GM12878 (cell line): ENCODE measurements around the gene ZDHHC7. TPM values are rescaled to one million over a fixed set of nuclear protein-coding genes. Genes with fewer than 3 reads are reported as not detected.

Source experiments
- ATAC-seq: fragments of 200-7000 bp; cut with Tn5 transposase; 3 replicates; pipeline ENCODE4 v1.9.1; 2020; ENCODE audit warnings: mild to moderate bottlenecking, moderate library complexity
- BruUV-seq: library from RNA; stranded (reverse); fragments of 400-500 nt; replicated peaks from 2 replicates; lab custom pipeline; 2021; lab: Mats Ljungman, UMichigan
- CTCF ChIA-PET: fragments of 300-600 bp; sonication (Branson Sonifier 250); formaldehyde crosslinking; extraction: SDS; loops from one replicate; lab custom pipeline; 2021; ENCODE audit warnings: inconsistent platforms; lab: Yijun Ruan, JAX
- POLR2A ChIA-PET: fragments of 350-600 bp; formaldehyde crosslinking; extraction: SDS; loops from one replicate; lab custom pipeline; 2021; ENCODE audit warnings: inconsistent platforms; lab: Charles Lee
- RAD21 ChIA-PET: fragments of 300-600 bp; sonication (Branson Sonifier 250); formaldehyde crosslinking; loops from one replicate; lab custom pipeline; 2023; ENCODE audit warnings: antibody characterized with exemption; ENCODE audit not compliant: unreplicated experiment; lab: Charles Lee
- SMC1A ChIA-PET: fragments of 300-600 bp; sonication (Branson Sonifier 250); formaldehyde crosslinking; loops from one replicate; lab custom pipeline; 2023; ENCODE audit not compliant: unreplicated experiment, uncharacterized antibody; lab: Charles Lee
- DNase-seq: peaks from one replicate; pipeline ENCODE4 v3.0.0-alpha.2; 2011; ENCODE audit warnings: low read depth, low spot score
- FAIRE-seq: peaks from 3 replicates; lab custom pipeline; 2011; peaks lifted over from hg19 to GRCh38; lab: Jason Lieb, UNC
- H2AFZ ChIP-seq: 2 replicates; pipeline ENCODE4 v1.6.0; 2011; ENCODE audit warnings: low read depth, low read length, control low read depth; ENCODE audit not compliant: control insufficient read depth
- H3K27ac ChIP-seq: 2 replicates; pipeline ENCODE4 v1.5.1; 2011; ENCODE audit warnings: control low read depth; ENCODE audit not compliant: control insufficient read depth, insufficient read depth
- H3K27me3 ChIP-seq, 2 experiments: replicated peaks in 1 of 2; 2 replicates each; pipeline versions ENCODE4 v1.6.0 to v1.6.1; 2011; ENCODE audit warnings: low read length in 1 of 2; ENCODE audit not compliant: control insufficient read depth in 2 of 2, insufficient read depth in 2 of 2
- H3K36me3 ChIP-seq, 2 experiments: 2 replicates each; pipeline ENCODE4 v1.5.1; 2011; ENCODE audit warnings: low read length in 1 of 2; ENCODE audit not compliant: control insufficient read depth in 2 of 2, insufficient read depth in 2 of 2
- H3K4me1 ChIP-seq: 2 replicates; pipeline ENCODE4 v1.6.1; 2011; ENCODE audit warnings: mild to moderate bottlenecking, low read length, moderate library complexity, mixed read lengths; ENCODE audit not compliant: control insufficient read depth, insufficient read depth
- H3K4me2 ChIP-seq: 2 replicates; pipeline ENCODE4 v1.6.0; 2011; ENCODE audit warnings: control low read depth; ENCODE audit not compliant: control insufficient read depth, insufficient read depth
- H3K4me3 ChIP-seq: fragments of 200-600 bp; sonication (generic); 2 replicates; pipeline ENCODE4 v1.5.1; 2016
- H3K79me2 ChIP-seq: 2 replicates; pipeline ENCODE4 v1.6.0; 2011; ENCODE audit warnings: low read length; ENCODE audit not compliant: control insufficient read depth, insufficient read depth
- H3K9ac ChIP-seq: 2 replicates; pipeline ENCODE4 v1.8.0; 2011; ENCODE audit warnings: low read length, control low read depth, mixed read lengths; ENCODE audit not compliant: control insufficient read depth, insufficient read depth
- H3K9me3 ChIP-seq: replicated peaks from 3 replicates; pipeline ENCODE4 v1.5.1; 2011; ENCODE audit warnings: mild to moderate bottlenecking, low read length; ENCODE audit not compliant: control insufficient read depth, insufficient read depth
- H4K20me1 ChIP-seq: 2 replicates; pipeline ENCODE4 v1.6.0; 2011; ENCODE audit not compliant: control insufficient read depth, insufficient read depth
- ASH2L ChIP-seq: fragments of 300-600, 200-600 bp; sonication (generic); IDR thresholded peaks from 2 replicates; pipeline ENCODE4 v1.6.1; 2017; ENCODE audit warnings: low read depth, mild to moderate bottlenecking, borderline replicate concordance
- CREB1 ChIP-seq: IDR thresholded peaks from 2 replicates; pipeline ENCODE4 v1.6.1; 2012; ENCODE audit warnings: low read depth, mild to moderate bottlenecking, inconsistent platforms
- GABPA ChIP-seq: IDR thresholded peaks from 2 replicates; pipeline ENCODE4 v1.6.1; 2014; ENCODE audit warnings: antibody characterized with exemption, low read depth, mild to moderate bottlenecking, inconsistent platforms
- MLLT1 ChIP-seq: fragments of 450-650 bp; IDR thresholded peaks from 2 replicates; pipeline ENCODE4 v1.6.1; 2016; ENCODE audit warnings: mild to moderate bottlenecking
- NFYB ChIP-seq: IDR thresholded peaks from 2 replicates; pipeline ENCODE4 v1.6.1; 2011; ENCODE audit warnings: low read depth, mild to moderate bottlenecking, low read length, improper control_type of control experiment, moderate library complexity; ENCODE audit not compliant: insufficient read depth
- POU2F2 ChIP-seq: IDR thresholded peaks from 3 replicates; pipeline ENCODE4 v1.6.1; 2011; ENCODE audit warnings: low read depth, mild to moderate bottlenecking, low read length, borderline replicate concordance
- RB1 ChIP-seq: fragments of 450-650 bp; formaldehyde crosslinking; IDR thresholded peaks from 2 replicates; pipeline ENCODE4 v1.6.1; 2017; ENCODE audit warnings: mild to moderate bottlenecking, borderline replicate concordance
- SMC3 ChIP-seq: IDR thresholded peaks from 2 replicates; pipeline ENCODE4 v1.6.1; 2011; ENCODE audit warnings: low read length, improper control_type of control experiment, borderline replicate concordance
- STAT3 ChIP-seq: IDR thresholded peaks from 2 replicates; pipeline ENCODE4 v1.6.1; 2011; ENCODE audit warnings: low read depth, low read length, improper control_type of control experiment
- TCF3 ChIP-seq: IDR thresholded peaks from 2 replicates; pipeline ENCODE4 v1.6.1; 2012; ENCODE audit warnings: low read depth, mild to moderate bottlenecking, low read length, borderline replicate concordance; ENCODE audit not compliant: insufficient read depth
- YBX1 ChIP-seq: fragments of 450-650 bp; IDR thresholded peaks from 2 replicates; pipeline ENCODE4 v1.6.1; 2016; ENCODE audit warnings: antibody characterized with exemption
- WGBS: methylation state at CpG from one replicate; pipeline ENCODE4 v1.1.6; 2016; ENCODE audit warnings: low lambda C conversion rate; ENCODE audit not compliant: insufficient replicate concordance, insufficient coverage; ENCODE audit errors: missing lambda C conversion rate; 5-methylcytosine and 5-hydroxymethylcytosine counted together
- in situ Hi-C: fragments of 300-500 bp; cut with MboI; formaldehyde crosslinking; loops from 9 replicates; pipeline ENCODE4 v1.14.3; 2018; ENCODE audit warnings: mixed read lengths
- intact Hi-C: fragments of 100-400 bp; cut with micrococcal nuclease; formaldehyde crosslinking; loops from one replicate; pipeline ENCODE4 v1.14.2; 2022; ENCODE audit not compliant: unreplicated experiment
- polyA plus RNA-seq, 11 experiments: library from polyadenylated mRNA; depleted of rRNA in 4 of 11; unstranded in 6 of 11; stranded (reverse) in 5 of 11; fragments of >200 nt; fragmentation: Nextera tagmentation in 4 of 11; fragmentation: Illumina TruSeq in 1 of 11; extraction: Ambion mirVana in 4 of 11; extraction: Trizol in 1 of 11; gene quantifications; 1 replicate in 1 of 11; 2 replicates in 10 of 11; pipeline versions ENCODE4 v1.2.1 to v1.2.3, GENCODE V29; 2011 to 2016; ENCODE audit warnings: inconsistent platforms in 2 of 11, missing spikeins in 2 of 11, low read depth in 1 of 11
- total RNA-seq, 4 experiments: library from RNA; depleted of rRNA in 3 of 4; stranded (reverse); fragments of >200 nt in 3 of 4; fragmentation: Illumina TruSeq in 1 of 4; extraction: Trizol in 1 of 4; gene quantifications; 2 replicates each; pipeline versions ENCODE4 v1.2.1 to v1.2.3, GENCODE V29; 2013 to 2021

Gene ZDHHC7
- total and polyA plus RNA-seq, 10 of the 15 experiments (the other 5 are each of a cell fraction or from before 2014, with no cell fraction given): 0.87 to 26.0 (median 20.0) TPM

- no peak overlapping the region for H3K9ac ChIP-seq
- ATAC-seq (no peak), DNase-seq (no peak), FAIRE-seq (no peak)
- H3K36me3 ChIP-seq: no peaks in the 10 kb centered on the region
- no peak overlapping the region for H3K27ac ChIP-seq
- peaks cover 4% of the 10 kb centered on the region; the same call in 1 of the 2 replicates for H3K4me1 ChIP-seq
- ChIA-PET CTCF (interaction anchor here (1.0 to 7.4 kb wide), 5 partner anchors 14 to 217 kb away, joined by 3 to 170 read pairs (median 30); no protein-coding TSS in a partner anchor), RAD21 (interaction anchor here (1.1 to 6.3 kb wide), 2 partner anchors 14 to 202 kb away, joined by 4 to 72 read pairs; no protein-coding TSS in a partner anchor), POLR2A (no interaction called here), SMC1A (interaction anchor here (1.9 to 6.8 kb wide), 3 partner anchors 15 to 202 kb away, joined by 6 to 91 read pairs (median 11); no protein-coding TSS in a partner anchor)
- H4K20me1 ChIP-seq: no peaks in the 10 kb centered on the region
- 15% methylated on average over 5 of the region's 6 CpGs for WGBS
- H3K9me3 ChIP-seq: no peaks in the 10 kb centered on the region; the same call in 2 of the 3 replicates
- no peak overlapping the region for H2AFZ ChIP-seq
- intact Hi-C loops (no loop called here), in situ Hi-C loops (loop anchor here (25.0 kb wide), 2 partner anchors 318 to 443 kb away; partner anchors contain the start of genes KLHL36 and MEAK7)
- no peaks in the 10 kb centered on the region for H3K79me2 ChIP-seq
- H3K4me3 ChIP-seq: no peak overlapping the region
- H3K4me2 ChIP-seq: no peak overlapping the region
- no peak for TF ChIP-seq RB1
- TF ChIP-seq YBX1: no peak
- no peak for TF ChIP-seq MLLT1
- TF ChIP-seq GABPA: no peak
- TF ChIP-seq ASH2L: no peak
- no peak for TF ChIP-seq TCF3
- TF ChIP-seq SMC3: no peak
- TF ChIP-seq NFYB: no peak
- TF ChIP-seq POU2F2: no peak
- no peak for TF ChIP-seq CREB1
- TF ChIP-seq STAT3: no peak
- H3K27me3 ChIP-seq: no peaks in the 10 kb centered on the region
- no TSS peak for BruUV-seq
Observed at GRCh38 chr16:84955427-84955826, 55.9 kb downstream of the ZDHHC7 start.
